NCI-H146 treated with DMSO at 0.1 percent for 48 hours (cell line): Measurements from ENCODE around the gene PRLH.

Source experiments
- DNase-seq: peaks from one replicate; lab custom pipeline; 2025; ENCODE audit not compliant: unreplicated experiment; lab: John Stamatoyannopoulos, UW

PRLH gene

DNA sequence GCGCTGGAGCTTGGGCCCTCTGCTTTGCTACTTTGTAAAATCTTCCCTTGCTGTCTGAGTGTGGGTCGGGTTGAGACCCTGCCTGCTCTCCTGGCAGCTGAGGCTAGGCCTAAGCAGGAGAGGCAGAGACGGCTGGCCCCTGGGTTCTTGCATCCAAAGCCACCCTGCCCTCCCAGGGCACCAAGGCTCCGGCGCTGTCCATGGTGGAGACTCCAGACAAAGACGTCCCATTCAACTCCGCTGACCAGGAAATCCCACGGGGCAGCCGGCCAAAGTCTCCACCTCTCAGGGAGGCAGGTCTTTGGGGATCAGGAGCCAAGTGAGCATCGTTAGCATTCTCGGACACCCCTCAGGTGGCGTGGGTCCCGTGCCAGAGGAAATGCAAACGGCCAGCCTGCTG lies 2.6 kb upstream of the PRLH start:
- no peak for DNase-seq

- DNase-seq, result no peak
Observed at GRCh38 chr2:237564526-237565131, 1.7 kb upstream of the PRLH start.

GRCh38 chr2:237565974-237566373 lies 400 bp upstream of the PRLH start:
- no peak for DNase-seq

- no peak for DNase-seq
Observed at GRCh38 chr2:237567276-237568029, 1.1 kb downstream of the PRLH start.

GRCh38 chr2:237568121-237568660 lies 1.8 kb downstream of the PRLH start:
- DNase-seq, result no peak

GRCh38 chr2:237569041-237569440 lies 2.7 kb downstream of the PRLH start:
- DNase-seq, result no peak

DNA sequence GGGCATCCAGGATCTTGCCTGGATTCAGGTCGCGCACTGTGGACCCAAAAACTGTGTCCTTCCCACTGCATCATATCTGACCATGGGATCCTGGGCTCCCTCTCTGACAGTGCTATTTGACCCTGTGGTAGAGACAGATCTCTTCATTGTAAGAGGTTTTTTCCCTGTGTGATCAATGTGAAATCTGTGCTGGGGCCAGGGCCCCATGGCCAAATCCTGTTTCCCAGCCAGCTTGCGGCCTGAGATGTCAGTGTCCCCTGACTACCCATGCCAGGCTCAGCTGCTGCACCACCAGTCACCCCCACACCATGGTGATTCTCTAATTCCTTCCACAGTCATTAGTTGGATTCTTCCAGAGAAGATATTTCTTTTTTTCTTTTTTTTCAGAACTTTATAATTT lies 3.5 kb downstream of the PRLH start:
- DNase-seq, result no peak

DNA sequence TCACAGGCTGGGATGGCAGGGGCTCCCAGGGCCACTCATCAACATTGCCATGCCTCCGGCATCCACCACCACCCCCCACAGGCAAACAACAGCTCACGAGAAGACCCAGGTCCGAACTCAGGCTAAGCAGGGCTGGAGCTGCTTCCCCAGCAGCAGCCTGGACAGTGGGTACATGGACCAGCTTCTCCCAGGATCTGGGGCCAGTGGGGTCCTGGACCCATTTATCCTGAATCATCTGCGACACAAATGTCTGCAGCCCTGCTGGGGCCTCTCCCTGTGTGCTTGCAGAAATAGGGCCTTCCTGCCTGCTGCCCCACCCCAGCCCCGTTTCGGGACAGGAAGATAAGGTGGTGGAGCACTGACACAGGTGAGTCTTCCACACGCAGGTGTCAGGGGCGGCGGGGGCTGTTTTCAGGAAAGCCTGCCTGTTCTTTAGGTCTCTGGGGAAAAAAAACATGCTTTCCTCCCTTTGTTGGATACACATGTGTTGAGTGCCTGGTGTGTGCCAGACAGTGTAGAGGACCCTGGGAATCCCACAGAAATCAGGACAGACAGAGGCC lies 4.5 kb downstream of the PRLH start:
- DNase-seq, result no peak

DNA sequence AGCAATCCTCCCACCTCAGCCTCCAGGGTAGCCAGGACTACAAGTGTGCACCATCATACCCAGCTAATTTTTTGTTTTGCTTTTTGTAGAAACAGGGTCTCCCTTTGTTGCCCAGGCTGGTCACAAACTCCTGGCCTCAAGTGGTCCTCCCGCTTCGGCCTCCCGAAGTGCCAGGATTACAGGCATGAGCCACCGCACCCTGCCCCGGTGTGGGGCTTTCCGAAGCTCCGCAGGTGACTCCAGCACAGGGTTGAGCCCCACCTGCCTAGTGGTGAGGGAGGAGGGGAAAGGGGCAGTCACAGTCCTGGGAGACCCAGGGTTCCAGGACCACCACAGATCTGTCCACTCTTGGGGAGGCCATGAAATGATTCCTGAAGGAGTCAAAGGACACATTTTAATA lies 5.2 kb downstream of the PRLH start:
- no peak for DNase-seq

- DNase-seq, result peak; percentile 52
Observed at GRCh38 chr2:237572021-237572741, 5.8 kb downstream of the PRLH start.

DNA sequence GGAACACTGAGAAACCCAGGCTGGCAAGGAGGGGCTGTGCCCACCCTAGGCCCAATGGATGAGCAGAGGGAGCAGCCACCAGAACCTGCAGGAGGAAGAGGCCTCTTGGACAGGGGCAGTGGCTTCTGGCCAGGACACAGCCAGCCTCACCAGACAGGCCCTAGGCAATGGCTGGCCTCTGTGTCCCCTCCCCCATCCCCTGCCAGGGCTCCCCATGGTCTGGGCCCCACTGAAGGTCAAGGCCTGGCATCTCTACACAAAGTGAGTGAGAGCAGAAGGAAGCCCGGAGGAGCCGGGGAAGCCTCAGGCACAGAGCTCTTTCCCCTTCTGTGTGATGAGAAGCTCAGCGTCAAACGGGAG lies 6.3 kb downstream of the PRLH start:
- no peak for DNase-seq

DNA sequence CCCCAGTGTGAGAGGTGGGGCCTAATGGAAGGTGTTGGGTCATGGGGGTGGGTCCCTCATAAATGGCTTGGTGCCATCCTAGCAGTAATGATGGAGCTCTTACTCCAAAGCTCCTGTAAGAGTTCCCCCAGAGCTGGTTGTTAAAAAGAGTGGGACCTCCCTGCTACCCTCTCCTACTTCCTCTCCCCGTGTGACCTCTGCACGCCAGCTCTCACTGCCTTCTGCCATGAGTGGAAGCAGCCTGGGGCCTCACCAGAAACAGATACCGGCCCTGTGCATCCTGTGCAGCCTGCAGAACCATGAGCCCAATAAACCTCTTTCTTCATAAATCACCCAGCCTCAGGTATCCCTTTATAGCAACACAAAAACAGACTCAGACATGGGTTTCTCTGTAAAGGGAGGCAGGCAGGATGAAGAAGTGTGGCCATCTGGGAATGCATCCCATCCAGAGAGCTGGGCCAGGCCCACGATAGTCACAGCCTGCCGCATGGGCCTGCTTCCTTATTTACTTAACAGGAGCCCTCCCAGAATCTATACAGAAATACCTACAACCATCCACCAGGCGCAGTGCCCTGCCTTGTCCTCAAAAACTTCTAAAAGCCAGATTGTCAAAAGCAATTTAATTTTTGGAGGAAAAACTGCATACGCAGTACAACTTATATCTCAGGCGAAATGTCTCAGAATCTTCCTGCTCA lies 7.5 kb downstream of the PRLH start:
- no peak for DNase-seq

DNA sequence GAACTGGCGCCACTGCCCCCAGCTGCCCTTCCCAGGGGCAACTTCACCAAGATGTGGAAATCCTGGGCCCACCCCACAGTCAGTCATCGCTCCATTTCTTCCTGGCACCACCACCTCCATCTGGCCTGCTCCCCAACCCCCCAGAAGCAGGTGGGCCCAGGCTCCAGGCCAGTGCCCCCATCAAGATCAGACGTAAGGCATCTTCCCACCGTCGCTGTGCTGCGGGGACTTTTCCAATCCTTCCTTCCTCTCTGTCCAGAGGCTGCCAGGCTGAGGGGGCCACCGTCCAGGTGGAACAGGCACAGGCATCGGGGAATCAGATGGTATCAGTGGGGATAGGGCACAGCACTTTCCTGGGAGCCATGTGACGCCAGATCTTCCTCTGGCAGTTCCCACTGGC lies 8.1 kb downstream of the PRLH start:
- DNase-seq, result no peak

DNA sequence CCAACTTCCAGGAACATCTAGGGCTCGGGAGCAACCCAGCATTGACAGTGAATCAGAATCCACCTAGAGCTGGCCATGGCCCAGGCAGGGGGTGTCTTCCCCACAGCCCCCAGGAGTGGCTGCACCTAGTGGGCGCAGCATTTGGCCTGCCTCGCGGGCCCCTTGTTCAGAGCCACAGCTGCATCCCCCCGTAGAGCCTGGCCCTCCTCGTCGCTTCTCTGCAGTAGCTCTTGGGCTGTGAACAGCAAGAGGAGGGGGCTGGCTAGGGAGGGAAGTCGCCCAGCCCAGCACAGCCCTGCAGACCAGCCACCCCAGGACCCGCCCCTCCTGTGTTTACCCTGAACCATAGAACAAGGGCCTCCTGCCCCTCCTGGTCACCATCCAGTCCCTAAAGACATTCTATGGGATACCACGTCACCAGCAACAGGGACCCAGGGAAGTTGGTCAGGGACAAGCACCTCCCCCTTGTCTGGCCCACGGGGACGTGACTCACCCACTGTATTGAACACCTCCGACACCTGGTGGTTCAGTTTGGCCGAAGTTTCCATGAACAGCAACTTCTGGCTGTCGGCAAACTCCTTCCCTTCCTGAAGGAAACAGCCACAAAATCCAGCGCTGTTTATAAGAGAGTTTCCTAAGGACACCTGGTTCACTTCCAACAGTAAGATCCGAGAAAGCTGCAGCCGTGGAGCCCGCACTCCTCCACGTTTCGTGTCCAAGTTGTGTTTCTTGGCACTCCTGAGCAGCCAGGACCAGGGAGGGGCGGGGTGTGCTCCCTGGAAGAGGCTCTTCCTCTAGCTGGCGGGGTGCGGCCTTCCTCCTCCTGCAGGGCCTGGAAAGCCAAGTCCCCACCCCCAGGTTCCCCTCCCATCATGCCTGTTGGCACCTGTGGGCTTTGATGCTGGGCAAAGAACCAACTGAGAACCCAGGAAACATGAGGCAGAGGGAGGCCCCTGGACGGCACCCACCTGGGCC lies 8.8 kb downstream of the PRLH start:
- DNase-seq, result no peak

- no peak for DNase-seq
Observed at GRCh38 chr2:237575869-237576862, 9.8 kb downstream of the PRLH start.

GRCh38 chr2:237576974-237577373 lies 10.6 kb downstream of the PRLH start:
- DNase-seq, result no peak

DNA sequence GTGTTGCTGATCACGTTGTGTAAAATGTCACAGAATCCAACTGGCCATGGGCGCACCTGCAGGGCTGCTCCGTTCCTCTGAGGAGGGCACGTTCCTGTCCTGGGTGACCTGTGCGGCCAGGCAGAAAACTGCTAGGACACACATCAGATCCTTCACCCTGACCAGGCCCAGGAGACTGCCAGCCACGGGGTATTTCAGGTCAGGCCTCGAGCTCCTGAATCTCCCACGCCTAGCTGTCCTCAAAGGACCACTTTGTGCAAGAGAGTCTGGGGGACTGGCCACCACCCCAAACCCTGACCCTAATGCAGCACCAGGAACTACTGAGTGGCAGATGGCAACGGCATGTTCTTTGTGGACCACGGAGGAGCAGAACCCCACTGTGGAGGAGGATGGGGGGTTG lies 11.1 kb downstream of the PRLH start:
- DNase-seq, result no peak

DNA sequence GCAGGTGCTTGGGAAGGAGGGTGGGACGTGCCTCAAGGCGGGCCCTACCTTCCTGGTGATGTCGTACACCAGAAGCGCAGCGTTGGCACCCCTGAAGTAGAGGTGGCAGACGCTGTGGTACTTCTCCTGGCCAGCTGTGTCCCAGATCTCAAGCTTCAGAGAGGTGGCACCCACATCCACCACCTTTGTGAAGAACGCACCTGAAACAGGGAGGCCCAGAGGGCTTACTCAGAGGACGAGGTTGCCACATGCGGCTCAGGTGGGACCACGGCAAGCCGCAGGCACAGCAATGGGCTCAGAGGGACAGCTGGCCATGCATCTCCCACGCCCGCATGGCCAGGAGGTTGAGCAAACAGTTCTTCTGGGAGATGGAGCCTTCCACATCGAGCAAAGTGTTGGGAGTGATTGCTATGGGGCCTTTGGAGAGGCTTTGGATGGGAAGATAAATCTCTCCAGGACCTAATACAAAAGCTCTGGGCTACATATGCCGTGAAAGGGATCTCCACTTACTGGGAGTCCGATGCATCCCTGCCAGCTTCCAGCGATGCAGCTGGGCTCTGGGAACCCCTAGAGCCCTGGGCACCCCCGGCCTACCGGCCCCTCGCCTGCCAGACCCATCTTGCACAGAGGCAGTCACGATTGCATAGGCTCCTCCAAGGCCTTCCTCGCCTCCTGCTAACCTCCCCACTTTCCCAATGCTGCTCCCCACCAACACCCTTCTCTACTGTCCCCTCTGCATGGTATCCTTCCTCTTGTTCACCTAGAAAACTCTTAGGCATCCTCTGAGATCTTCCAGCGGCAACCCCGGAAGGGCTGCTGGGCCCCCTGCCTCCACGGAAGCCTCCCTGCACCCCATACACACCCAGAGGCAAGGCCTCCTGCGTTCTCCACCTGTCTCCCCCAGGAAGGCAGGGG lies 11.8 kb downstream of the PRLH start:
- DNase-seq, result no peak
